ENCODE measurements around the gene WDR87. TPM values are rescaled to one million over a fixed set of nuclear protein-coding genes. Genes with fewer than 3 reads are reported as not detected.
A peak's percentile ranks its signal among the peaks of the same experiment; 100 is the strongest.

Gene WDR87
- total RNA-seq, 1 donor from 2014 or later, result not detected

DNA sequence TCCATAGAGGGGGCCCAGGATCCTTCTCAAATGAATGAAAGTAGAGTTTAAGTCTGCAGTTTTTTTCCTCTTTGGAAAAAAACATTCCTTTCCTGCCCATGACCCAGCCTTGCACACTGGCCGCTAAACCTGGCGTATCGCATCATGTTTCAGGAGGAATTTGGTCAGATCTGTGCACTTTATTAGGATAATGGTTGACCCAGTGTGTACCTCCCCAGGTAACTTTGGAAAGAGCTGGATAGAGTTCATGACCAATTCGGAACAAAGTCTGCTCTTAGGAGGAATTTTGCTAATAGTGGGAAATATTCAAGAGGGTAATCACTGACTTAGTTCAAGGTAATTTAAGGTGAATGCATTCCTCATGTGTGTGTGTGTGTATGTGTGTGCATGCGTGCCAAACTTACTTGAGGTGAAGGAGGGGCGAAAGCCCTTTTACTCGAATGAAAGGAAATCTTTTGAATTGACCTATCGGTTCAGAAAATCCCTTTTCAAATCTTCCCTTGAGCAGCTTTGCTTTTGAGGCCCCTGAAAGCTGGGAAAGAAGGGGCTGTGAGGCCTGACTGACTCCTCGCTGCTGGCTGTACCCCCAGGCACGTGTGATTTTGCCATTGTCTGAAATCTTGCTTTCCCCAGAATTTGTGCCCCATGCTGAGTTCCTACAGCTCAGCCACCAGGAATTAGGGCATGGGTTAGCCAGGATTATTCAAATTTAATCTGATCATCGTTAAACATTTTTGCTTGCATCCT lies 47.0 kb upstream of the WDR87 start:
- H3K4me3 Mint-ChIP-seq (ENCODE audit: unreplicated experiment), result no peak overlapping the region
- no peak overlapping the region for H3K27ac Mint-ChIP-seq (ENCODE audit: unreplicated experiment)
- TF ChIP-seq, protein P1, sequence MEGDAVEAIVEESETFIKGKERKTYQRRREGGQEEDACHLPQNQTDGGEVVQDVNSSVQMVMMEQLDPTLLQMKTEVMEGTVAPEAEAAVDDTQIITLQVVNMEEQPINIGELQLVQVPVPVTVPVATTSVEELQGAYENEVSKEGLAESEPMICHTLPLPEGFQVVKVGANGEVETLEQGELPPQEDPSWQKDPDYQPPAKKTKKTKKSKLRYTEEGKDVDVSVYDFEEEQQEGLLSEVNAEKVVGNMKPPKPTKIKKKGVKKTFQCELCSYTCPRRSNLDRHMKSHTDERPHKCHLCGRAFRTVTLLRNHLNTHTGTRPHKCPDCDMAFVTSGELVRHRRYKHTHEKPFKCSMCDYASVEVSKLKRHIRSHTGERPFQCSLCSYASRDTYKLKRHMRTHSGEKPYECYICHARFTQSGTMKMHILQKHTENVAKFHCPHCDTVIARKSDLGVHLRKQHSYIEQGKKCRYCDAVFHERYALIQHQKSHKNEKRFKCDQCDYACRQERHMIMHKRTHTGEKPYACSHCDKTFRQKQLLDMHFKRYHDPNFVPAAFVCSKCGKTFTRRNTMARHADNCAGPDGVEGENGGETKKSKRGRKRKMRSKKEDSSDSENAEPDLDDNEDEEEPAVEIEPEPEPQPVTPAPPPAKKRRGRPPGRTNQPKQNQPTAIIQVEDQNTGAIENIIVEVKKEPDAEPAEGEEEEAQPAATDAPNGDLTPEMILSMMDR (IDR thresholded peaks at IDR 0.05; ENCODE audit: partially characterized antibody, unreplicated experiment), result no peak
- H3K27me3 Mint-ChIP-seq (ENCODE audit: unreplicated experiment), result peaks cover 9% of the 10 kb centered on the region
- H3K36me3 Mint-ChIP-seq (ENCODE audit: unreplicated experiment), result peaks cover 10% of the 10 kb centered on the region
- DNase-seq, result no peak
- peaks cover 24% of the 10 kb centered on the region for H3K4me1 Mint-ChIP-seq (ENCODE audit: low read depth, unreplicated experiment)
- H3K9me3 Mint-ChIP-seq (ENCODE audit: unreplicated experiment), result no peaks in the 10 kb centered on the region

DNA sequence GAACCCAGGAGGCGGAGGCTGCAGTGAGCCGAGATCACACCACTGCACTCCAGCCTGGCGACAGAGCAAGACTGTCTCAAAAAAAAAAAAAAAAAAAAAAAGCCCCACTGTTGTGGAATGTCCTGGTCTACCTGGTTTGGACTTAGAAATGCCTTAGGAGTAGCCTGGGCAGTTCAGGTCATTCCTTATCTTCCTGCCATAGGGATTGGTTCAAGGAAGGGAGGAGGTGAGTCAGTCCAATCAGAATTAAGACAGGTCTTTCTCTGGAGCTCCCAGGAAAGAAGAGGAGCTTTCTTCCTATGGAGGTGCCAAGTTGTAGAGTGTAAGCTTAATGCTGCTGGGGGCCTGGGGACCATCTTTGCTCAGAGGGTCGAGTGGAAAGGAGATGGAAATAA lies 45.4 kb upstream of the WDR87 start:
- Mint-ChIP-seq H3K27me3 (ENCODE audit: unreplicated experiment) (peaks cover 9% of the 10 kb centered on the region), H3K36me3 (ENCODE audit: unreplicated experiment) (peaks cover 10% of the 10 kb centered on the region), H3K4me3 (ENCODE audit: unreplicated experiment) (no peak overlapping the region), H3K9me3 (ENCODE audit: unreplicated experiment) (no peaks in the 10 kb centered on the region), H3K4me1 (ENCODE audit: low read depth, unreplicated experiment) (peaks cover 25% of the 10 kb centered on the region), H3K27ac (ENCODE audit: unreplicated experiment) (no peak overlapping the region)
- no peak for DNase-seq
- TF ChIP-seq, protein P1 (IDR thresholded peaks at IDR 0.05; ENCODE audit: partially characterized antibody, unreplicated experiment), result no peak

DNA sequence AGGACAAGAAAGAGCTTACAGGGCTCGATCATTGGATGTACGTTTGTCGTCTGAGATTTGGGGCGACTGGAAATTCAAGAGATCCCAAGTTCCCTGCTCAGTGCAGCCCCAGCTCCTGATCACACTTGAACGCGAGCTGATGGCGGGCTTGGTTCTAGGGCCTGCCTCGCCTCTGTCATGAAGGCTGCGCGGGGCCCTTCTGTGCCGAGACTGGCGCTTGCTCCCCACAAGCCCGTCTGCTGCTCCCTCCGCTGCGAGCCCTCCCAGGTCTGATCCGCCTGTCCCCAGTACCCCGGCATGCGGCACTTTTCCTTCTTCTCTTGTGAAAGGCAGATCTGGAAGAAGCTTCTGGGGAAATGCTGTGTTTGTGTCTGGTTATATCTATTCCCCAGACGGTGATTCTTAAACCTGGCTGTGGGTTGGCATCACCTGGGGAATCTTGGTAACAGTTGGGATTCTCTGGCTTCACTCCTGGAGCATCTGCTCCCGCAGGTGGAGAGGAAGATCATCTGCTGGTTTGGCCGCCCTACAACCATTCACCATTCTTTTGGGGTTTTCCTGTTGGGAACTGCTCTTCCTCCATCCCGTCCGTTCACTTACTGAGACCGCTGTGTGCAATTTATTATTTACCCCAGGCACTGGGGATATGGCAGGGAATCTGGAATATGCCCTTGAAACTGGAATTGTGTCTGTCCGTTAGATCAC lies 44.2 kb upstream of the WDR87 start:
- Mint-ChIP-seq H3K4me3 (ENCODE audit: unreplicated experiment) (no peak overlapping the region), H3K27me3 (ENCODE audit: unreplicated experiment) (peaks cover 8% of the 10 kb centered on the region), H3K36me3 (ENCODE audit: unreplicated experiment) (peaks cover 9% of the 10 kb centered on the region), H3K9me3 (ENCODE audit: unreplicated experiment) (no peaks in the 10 kb centered on the region), H3K4me1 (ENCODE audit: low read depth, unreplicated experiment) (peaks cover 25% of the 10 kb centered on the region), H3K27ac (ENCODE audit: unreplicated experiment) (peak overlapping the region; percentile 18)
- DNase-seq, result no peak
- TF ChIP-seq, protein P1 (IDR thresholded peaks at IDR 0.05; ENCODE audit: partially characterized antibody, unreplicated experiment), result no peak

- peaks cover 13% of the 10 kb centered on the region for H3K4me1 Mint-ChIP-seq (ENCODE audit: low read depth, unreplicated experiment)
- no peak overlapping the region for H3K27ac Mint-ChIP-seq (ENCODE audit: unreplicated experiment)
- peaks cover 4% of the 10 kb centered on the region for H3K27me3 Mint-ChIP-seq (ENCODE audit: unreplicated experiment)
- TF ChIP-seq, protein P1 (IDR thresholded peaks at IDR 0.05; ENCODE audit: partially characterized antibody, unreplicated experiment), result no peak
- H3K36me3 Mint-ChIP-seq (ENCODE audit: unreplicated experiment), result peaks cover 6% of the 10 kb centered on the region
- H3K4me3 Mint-ChIP-seq (ENCODE audit: unreplicated experiment), result no peak overlapping the region
- no peaks in the 10 kb centered on the region for H3K9me3 Mint-ChIP-seq (ENCODE audit: unreplicated experiment)
- no peak for DNase-seq
Observed at GRCh38 chr19:37948362-37948761, 42.0 kb upstream of the WDR87 start.

DNA sequence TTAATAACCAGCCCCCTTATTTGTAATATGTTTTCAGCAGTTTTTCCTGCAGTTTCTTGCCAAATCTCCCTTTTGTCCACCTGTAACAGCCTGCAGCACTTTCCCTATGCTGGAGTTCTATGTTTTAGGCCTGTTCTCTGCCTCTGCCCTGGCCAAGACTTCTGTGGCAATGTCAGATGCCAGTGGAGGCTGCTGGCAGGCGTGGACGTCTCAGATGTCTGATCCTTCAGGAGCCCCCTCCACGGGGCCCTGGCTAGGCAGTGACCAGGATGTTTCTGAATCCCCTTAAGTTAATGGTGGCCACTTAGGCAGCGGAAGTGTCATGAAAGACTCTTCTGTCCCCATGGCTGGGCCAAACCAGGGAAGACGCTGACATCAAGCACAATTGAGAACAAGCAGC lies 41.4 kb upstream of the WDR87 start:
- Mint-ChIP-seq H3K9me3 (ENCODE audit: unreplicated experiment) (no peaks in the 10 kb centered on the region), H3K27me3 (ENCODE audit: unreplicated experiment) (peaks cover 4% of the 10 kb centered on the region), H3K36me3 (ENCODE audit: unreplicated experiment) (peaks cover 6% of the 10 kb centered on the region), H3K4me3 (ENCODE audit: unreplicated experiment) (no peak overlapping the region), H3K4me1 (ENCODE audit: low read depth, unreplicated experiment) (peaks cover 13% of the 10 kb centered on the region), H3K27ac (ENCODE audit: unreplicated experiment) (no peak overlapping the region)
- no peak for DNase-seq
- TF ChIP-seq, protein P1 (IDR thresholded peaks at IDR 0.05; ENCODE audit: partially characterized antibody, unreplicated experiment), result no peak
